ENCODE results near the gene STRN3.
"Not testable (repeated sequence)": the region's sequence is repeated elsewhere in the genome, so short reads cannot be mapped to it uniquely, and the experiment has no call there.

The STRN3 gene

DNA sequence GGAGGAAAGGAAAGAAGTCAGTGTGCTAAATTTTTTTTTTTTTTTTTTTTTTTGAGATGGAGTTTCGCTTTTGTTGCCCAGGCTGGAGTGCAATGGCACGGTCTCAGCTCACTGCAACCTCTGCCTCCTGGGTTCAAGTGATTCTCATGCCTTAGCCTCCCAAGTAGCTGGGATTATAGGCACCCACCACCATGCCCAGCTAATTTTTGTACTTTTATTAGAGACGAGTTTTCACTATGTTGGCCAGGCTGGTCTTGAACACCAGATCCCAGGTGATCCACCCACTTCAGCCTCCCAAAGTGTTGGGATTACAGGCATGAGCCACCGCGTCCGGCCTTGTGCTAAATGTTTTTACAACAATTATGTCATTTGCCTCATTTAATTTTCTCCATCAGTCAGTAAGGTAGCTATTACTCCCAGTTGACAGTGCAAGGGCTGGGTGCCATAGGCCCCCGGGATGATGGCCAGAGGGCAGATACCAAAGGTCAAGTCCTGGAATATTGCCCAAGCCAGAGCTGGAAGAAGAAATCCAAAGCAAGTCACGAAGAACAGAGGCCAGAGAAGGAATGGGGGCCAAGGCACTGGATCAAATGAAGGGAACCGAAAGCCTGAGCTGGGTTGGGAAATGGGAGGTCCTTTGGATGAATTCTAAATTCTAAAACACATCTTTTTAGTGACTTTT is 26.9 kb upstream of the STRN3 start:
- not testable (repeated sequence) for H3K4me1 ChIP-seq (ENCODE audit: control insufficient read depth, low read depth, low read length); H3K27me3 ChIP-seq (ENCODE audit: control insufficient read depth, insufficient read depth, low read length); H3K4me3 ChIP-seq (ENCODE audit: low read length); H3K9ac ChIP-seq (ENCODE audit: low read length); H3K27ac ChIP-seq (ENCODE audit: low read length); H3K36me3 ChIP-seq (ENCODE audit: control insufficient read depth, low read depth, low read length); H3K9me3 ChIP-seq (ENCODE audit: control insufficient read depth, low read depth, low read length)

DNA sequence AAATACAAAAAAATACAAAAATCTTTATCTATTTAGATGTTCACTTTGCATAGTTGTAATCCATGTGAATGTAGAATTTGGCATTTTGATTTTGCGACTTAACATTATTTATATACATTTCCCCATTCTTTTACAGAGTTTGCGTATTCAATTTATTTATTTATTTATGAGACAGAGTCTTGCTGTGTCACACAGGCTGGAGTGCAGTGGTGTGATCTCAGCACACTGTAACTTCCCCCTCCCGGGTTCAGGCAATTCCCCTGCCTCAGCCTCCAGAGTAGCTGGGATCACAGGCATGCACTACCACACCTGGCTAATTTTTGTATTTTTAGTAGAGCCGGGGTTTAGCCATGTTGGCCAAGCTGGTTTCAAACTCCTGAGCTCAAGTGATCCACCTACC is 25.3 kb upstream of the STRN3 start:
- Histone ChIP-seq H3K9me3 (ENCODE audit: control insufficient read depth, low read depth, low read length) (no peaks in the 10 kb centered on the region), H3K4me1 (ENCODE audit: control insufficient read depth, low read depth, low read length) (no peaks in the 10 kb centered on the region), H3K27ac (ENCODE audit: low read length) (no peak overlapping the region), H3K36me3 (ENCODE audit: control insufficient read depth, low read depth, low read length) (no peaks in the 10 kb centered on the region), H3K27me3 (ENCODE audit: control insufficient read depth, insufficient read depth, low read length) (no peaks in the 10 kb centered on the region), H3K9ac (ENCODE audit: low read length) (no peak overlapping the region), H3K4me3 (ENCODE audit: low read length) (no peak overlapping the region)

DNA sequence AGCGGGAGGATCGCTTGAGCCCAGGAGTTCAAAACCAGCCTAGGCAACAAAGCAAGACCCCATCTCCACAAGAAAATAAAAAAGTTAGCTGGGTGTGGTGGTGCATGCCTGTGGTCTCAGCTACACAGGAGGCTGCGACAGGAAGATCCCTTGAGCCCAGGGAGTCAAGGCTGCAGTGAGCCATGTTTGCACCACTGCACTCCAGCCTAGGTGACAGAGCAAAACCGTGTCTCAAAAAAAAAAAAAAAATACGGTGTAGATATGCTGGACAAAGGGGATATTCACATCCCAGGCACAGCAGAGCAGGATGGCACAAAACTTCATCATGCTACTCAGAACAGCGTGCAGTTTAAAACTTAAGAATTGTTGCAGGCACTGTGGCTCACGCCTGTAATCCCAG is 24.8 kb upstream of the STRN3 start:
- H3K27ac ChIP-seq (ENCODE audit: low read length) = no peak overlapping the region
- no peaks in the 10 kb centered on the region for H3K9me3 ChIP-seq (ENCODE audit: control insufficient read depth, low read depth, low read length)
- H3K27me3 ChIP-seq (ENCODE audit: control insufficient read depth, insufficient read depth, low read length) = no peaks in the 10 kb centered on the region
- H3K9ac ChIP-seq (ENCODE audit: low read length) = no peak overlapping the region
- no peak overlapping the region for H3K4me3 ChIP-seq (ENCODE audit: low read length)
- H3K36me3 ChIP-seq (ENCODE audit: control insufficient read depth, low read depth, low read length) = no peaks in the 10 kb centered on the region
- no peaks in the 10 kb centered on the region for H3K4me1 ChIP-seq (ENCODE audit: control insufficient read depth, low read depth, low read length)

DNA sequence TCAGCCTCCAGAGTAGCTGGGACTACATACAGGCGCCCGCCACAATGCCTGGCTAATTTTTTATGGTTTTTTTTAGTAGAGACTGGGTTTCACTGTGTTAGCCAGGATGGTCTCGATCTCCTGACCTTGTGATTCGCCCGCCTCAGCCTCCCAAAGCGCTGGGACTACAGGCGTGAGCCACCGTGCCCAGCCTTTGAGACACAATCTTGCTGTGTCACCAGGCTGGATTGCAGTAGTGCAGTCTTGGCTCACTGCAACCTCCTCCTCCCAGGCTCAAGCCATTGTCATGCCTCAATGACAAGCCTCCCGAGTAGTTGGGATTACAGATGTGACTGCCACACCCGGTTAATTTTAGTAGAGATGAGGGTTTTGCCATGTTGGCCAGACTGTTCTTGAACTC is 21.3 kb upstream of the STRN3 start:
- Histone ChIP-seq H3K36me3 (ENCODE audit: control insufficient read depth, low read depth, low read length) (no peaks in the 10 kb centered on the region), H3K27me3 (ENCODE audit: control insufficient read depth, insufficient read depth, low read length) (no peaks in the 10 kb centered on the region), H3K9ac (ENCODE audit: low read length) (no peak overlapping the region), H3K9me3 (ENCODE audit: control insufficient read depth, low read depth, low read length) (no peaks in the 10 kb centered on the region), H3K4me1 (ENCODE audit: control insufficient read depth, low read depth, low read length) (peaks cover 3% of the 10 kb centered on the region), H3K27ac (ENCODE audit: low read length) (no peak overlapping the region), H3K4me3 (ENCODE audit: low read length) (no peak overlapping the region)

DNA sequence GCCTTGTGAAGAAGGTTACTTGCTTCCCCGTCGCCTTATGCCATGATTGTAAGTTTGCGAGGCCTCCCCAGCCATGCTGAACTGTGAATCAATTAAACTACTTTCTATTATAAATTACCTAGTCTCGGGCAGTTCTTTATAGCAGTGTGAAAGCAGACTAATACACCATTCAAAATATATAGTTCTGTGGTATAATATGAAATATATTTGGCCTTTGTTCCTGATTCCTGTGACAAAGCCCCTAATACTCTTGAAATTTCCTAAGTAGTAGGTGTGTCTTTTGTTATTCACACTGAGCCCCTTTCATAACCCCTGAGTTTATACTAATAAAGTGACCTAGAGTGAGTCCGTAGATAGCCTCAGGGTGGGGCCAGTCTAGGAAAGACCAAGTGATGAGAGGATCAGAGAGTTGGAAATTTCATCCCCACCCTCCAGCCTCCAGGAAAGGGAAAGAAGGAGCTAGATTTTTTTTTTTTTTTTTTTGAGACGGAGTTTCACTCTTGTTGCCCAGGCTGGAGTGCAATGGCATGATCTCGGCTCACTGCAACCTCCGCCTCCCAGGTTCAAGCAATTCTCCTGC is 19.4 kb upstream of the STRN3 start:
- H3K27ac ChIP-seq (ENCODE audit: low read length) = no peak overlapping the region
- H3K9ac ChIP-seq (ENCODE audit: low read length) = no peak overlapping the region
- no peaks in the 10 kb centered on the region for H3K9me3 ChIP-seq (ENCODE audit: control insufficient read depth, low read depth, low read length)
- peaks cover 3% of the 10 kb centered on the region for H3K4me1 ChIP-seq (ENCODE audit: control insufficient read depth, low read depth, low read length)
- no peaks in the 10 kb centered on the region for H3K36me3 ChIP-seq (ENCODE audit: control insufficient read depth, low read depth, low read length)
- no peaks in the 10 kb centered on the region for H3K27me3 ChIP-seq (ENCODE audit: control insufficient read depth, insufficient read depth, low read length)
- H3K4me3 ChIP-seq (ENCODE audit: low read length) = no peak overlapping the region

DNA sequence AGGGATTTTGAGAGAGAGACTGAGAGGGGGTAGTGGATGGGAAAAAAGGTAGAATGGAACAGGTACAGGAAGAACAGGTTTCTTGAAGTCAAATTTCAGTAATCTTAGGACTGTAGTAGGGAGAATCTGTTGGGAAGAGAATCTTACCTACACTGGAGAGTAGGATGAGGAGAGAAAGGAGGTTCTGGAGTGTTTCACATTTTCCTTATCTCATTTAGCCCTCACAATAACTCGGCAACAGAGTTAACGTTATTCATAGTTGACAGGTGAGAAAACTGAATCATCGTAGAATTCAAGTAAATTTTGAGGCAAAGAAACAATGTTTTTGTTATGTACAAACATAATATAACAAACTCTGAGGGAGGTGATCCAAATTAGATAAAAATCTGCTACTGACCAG is 17.2 kb upstream of the STRN3 start:
- H3K27me3 ChIP-seq (ENCODE audit: control insufficient read depth, insufficient read depth, low read length) = no peaks in the 10 kb centered on the region

DNA sequence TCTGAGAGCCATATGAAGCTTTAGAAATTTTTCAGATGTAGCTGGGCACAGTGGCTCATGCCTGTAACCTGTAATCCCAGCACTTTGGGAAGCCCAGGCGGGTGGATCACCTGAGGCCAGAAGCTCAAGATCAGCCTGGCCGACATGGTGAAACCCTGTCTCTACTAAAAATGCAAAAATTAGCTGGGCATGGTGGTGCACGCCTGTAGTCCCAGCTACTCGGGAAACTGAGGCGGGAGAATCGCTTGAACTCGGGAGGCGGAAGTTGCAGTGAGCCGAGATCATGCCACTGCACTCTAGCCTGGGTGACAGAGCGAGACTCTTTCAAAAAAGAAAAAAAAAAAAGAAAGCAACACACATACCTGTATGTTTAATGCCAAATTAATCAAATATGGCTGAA is 16.7 kb upstream of the STRN3 start:
- not testable (repeated sequence) for H3K27ac ChIP-seq (ENCODE audit: low read length); H3K27me3 ChIP-seq (ENCODE audit: control insufficient read depth, insufficient read depth, low read length); H3K36me3 ChIP-seq (ENCODE audit: control insufficient read depth, low read depth, low read length); H3K9me3 ChIP-seq (ENCODE audit: control insufficient read depth, low read depth, low read length); H3K4me1 ChIP-seq (ENCODE audit: control insufficient read depth, low read depth, low read length); H3K4me3 ChIP-seq (ENCODE audit: low read length); H3K9ac ChIP-seq (ENCODE audit: low read length)

More for the DNA sequence above, 17.2 kb upstream of the STRN3 start:
- no peaks in the 10 kb centered on the region for H3K36me3 ChIP-seq (ENCODE audit: control insufficient read depth, low read depth, low read length)
- no peak overlapping the region for H3K27ac ChIP-seq (ENCODE audit: low read length)
- no peaks in the 10 kb centered on the region for H3K9me3 ChIP-seq (ENCODE audit: control insufficient read depth, low read depth, low read length)
- H3K4me1 ChIP-seq (ENCODE audit: control insufficient read depth, low read depth, low read length) = peaks cover 6% of the 10 kb centered on the region
- no peak overlapping the region for H3K9ac ChIP-seq (ENCODE audit: low read length)
- no peak overlapping the region for H3K4me3 ChIP-seq (ENCODE audit: low read length)

DNA sequence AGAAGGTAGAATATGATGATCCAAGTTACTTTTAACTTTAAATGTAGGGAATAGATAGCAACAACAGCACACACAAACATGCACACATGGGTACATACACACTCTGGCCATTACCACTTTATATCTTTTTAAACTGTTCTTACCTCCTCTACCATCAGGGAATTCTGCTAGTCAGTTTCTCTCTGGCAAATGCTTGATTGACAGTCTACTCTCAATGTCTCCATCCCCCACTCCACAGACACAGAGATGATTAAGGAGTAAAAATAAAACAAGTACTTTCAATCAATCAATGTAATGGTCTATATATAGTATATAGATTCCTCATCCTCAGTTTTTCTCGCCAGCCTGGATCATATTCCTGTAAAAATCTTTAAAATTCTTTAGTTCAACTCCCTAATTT is 16.1 kb upstream of the STRN3 start:
- H3K9ac ChIP-seq (ENCODE audit: low read length) = no peak overlapping the region
- no peaks in the 10 kb centered on the region for H3K27me3 ChIP-seq (ENCODE audit: control insufficient read depth, insufficient read depth, low read length)
- no peaks in the 10 kb centered on the region for H3K36me3 ChIP-seq (ENCODE audit: control insufficient read depth, low read depth, low read length)
- peaks cover 8% of the 10 kb centered on the region for H3K4me1 ChIP-seq (ENCODE audit: control insufficient read depth, low read depth, low read length)
- H3K9me3 ChIP-seq (ENCODE audit: control insufficient read depth, low read depth, low read length) = no peaks in the 10 kb centered on the region
- H3K27ac ChIP-seq (ENCODE audit: low read length) = no peak overlapping the region
- no peak overlapping the region for H3K4me3 ChIP-seq (ENCODE audit: low read length)

DNA sequence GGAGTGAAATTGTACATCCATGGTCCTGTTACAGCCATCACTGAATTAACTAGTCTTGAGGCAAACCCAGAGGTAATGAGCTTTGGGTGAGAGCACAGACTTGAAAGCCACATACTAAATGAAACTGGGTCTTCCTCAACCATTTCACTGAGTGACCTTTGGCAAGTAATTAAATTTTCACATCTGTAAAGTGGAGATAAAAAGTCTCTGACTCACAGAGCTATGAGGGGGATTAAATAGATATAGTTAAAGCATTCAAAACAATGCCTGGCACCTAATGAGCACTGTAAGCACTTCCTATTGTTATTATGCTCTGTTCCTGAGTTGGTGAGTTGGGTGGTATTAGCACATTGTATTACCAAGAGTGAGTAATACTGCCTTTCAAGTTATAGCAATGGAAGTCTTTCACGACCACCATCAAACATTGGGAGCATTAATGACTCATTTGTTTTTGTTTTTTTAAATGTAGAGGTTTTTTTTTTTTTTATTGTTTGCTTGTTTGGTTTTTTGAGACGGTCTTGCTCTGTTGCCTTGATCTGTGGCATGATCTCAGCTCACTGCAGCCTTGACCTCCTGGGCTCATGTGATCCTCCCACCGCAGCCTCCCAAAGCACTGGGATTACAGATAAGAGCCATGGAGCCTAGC is 12.5 kb upstream of the STRN3 start:
- Histone ChIP-seq H3K4me3 (ENCODE audit: low read length) (no peak overlapping the region), H3K9ac (ENCODE audit: low read length) (no peak overlapping the region), H3K27ac (ENCODE audit: low read length) (no peak overlapping the region), H3K9me3 (ENCODE audit: control insufficient read depth, low read depth, low read length) (no peaks in the 10 kb centered on the region), H3K36me3 (ENCODE audit: control insufficient read depth, low read depth, low read length) (no peaks in the 10 kb centered on the region), H3K27me3 (ENCODE audit: control insufficient read depth, insufficient read depth, low read length) (no peaks in the 10 kb centered on the region), H3K4me1 (ENCODE audit: control insufficient read depth, low read depth, low read length) (peaks cover 6% of the 10 kb centered on the region)

DNA sequence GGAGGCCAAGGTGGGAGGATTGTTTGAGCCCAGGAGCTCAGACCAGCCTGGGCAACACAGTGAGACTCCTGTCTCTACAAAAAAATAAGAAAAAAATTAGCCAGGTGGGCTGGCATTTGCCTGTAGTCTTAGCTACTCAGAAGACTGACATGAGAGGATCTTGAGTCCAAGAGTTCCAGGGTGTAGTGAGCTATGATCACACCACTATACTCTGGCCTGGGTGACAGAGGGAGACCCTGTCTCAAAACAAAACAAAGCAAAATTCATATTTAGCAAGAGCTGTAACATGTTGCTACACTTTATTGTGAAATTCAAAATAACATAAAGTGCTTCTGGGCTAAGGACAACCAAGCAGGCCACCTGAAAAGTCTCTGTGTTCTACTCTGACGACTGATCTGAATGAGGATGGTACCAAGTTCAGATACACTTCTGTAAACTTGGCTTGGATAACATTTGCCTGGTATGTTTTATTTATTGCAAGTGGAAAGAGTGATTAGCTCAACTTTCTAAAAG is 11.6 kb upstream of the STRN3 start:
- Histone ChIP-seq H3K9me3 (ENCODE audit: control insufficient read depth, low read depth, low read length) (no peaks in the 10 kb centered on the region), H3K27me3 (ENCODE audit: control insufficient read depth, insufficient read depth, low read length) (no peaks in the 10 kb centered on the region), H3K27ac (ENCODE audit: low read length) (no peak overlapping the region), H3K4me1 (ENCODE audit: control insufficient read depth, low read depth, low read length) (peaks cover 5% of the 10 kb centered on the region), H3K9ac (ENCODE audit: low read length) (no peak overlapping the region), H3K4me3 (ENCODE audit: low read length) (no peak overlapping the region), H3K36me3 (ENCODE audit: control insufficient read depth, low read depth, low read length) (no peaks in the 10 kb centered on the region)

DNA sequence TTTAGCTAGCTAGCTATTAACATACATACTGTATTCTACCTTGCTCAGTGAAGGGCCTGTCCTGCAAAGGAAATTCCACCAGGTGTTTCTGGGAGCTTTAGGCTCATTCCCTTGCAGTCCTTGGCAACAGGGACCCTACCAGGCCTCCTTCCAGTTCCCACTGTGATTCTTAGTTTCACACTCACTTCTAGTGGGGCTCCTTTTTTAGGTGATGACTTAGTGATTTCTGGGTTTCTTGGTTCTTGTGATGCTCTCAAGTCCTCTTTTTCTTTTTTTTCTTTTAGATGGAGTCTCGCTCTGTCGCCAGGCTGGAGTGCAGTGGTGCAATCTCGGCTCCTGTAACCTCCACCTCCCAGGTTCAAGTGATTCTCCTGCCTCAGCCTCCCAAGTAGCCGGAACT is 10.4 kb upstream of the STRN3 start:
- Histone ChIP-seq H3K4me3 (ENCODE audit: low read length) (no peak overlapping the region), H3K27ac (ENCODE audit: low read length) (no peak overlapping the region), H3K36me3 (ENCODE audit: control insufficient read depth, low read depth, low read length) (no peaks in the 10 kb centered on the region), H3K9ac (ENCODE audit: low read length) (no peak overlapping the region), H3K4me1 (ENCODE audit: control insufficient read depth, low read depth, low read length) (peaks cover 5% of the 10 kb centered on the region), H3K27me3 (ENCODE audit: control insufficient read depth, insufficient read depth, low read length) (no peaks in the 10 kb centered on the region), H3K9me3 (ENCODE audit: control insufficient read depth, low read depth, low read length) (no peaks in the 10 kb centered on the region)

DNA sequence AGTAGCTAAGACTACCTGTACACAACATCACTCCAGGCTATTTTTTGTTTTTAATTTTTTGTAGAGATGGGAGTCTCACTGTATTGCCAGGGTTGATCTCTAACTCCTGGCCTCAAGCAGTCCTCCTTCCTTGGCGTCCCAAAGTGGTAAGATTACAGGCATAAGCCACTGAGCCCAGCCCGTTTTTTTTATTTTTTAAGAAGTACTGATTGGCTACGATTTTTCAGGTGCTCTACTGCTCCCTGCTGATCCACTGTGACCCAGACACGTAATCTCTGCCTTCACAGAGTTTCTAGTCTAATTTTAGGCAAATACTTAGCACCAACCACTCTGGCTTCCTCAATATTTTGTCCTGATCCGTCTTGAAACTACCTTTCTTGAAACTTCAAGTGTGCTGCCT is 4.3 kb upstream of the STRN3 start:
- no peak overlapping the region for H3K9ac ChIP-seq (ENCODE audit: low read length)

More for the DNA sequence above, 4.3 kb upstream of the STRN3 start:
- Histone ChIP-seq H3K27ac (ENCODE audit: low read length) (no peak overlapping the region), H3K4me1 (ENCODE audit: control insufficient read depth, low read depth, low read length) (peaks cover 6% of the 10 kb centered on the region), H3K36me3 (ENCODE audit: control insufficient read depth, low read depth, low read length) (no peaks in the 10 kb centered on the region), H3K9me3 (ENCODE audit: control insufficient read depth, low read depth, low read length) (no peaks in the 10 kb centered on the region), H3K27me3 (ENCODE audit: control insufficient read depth, insufficient read depth, low read length) (no peaks in the 10 kb centered on the region), H3K4me3 (ENCODE audit: low read length) (no peak overlapping the region)

Measured in iPS-18a (cell line).